HFFc6 (cell line): ENCODE measurements around the gene CRYGA. TPM values are rescaled to one million over a fixed set of nuclear protein-coding genes. Genes with fewer than 3 reads are reported as not detected.

Experiments
- DNase-seq: peaks from one replicate; pipeline ENCODE4 v3.0.0-alpha.2; 2018
- H3K27ac Mint-ChIP-seq: 2 replicates; pipeline ENCODE4 v1.8.0; 2020; ENCODE audit warnings: mild to moderate bottlenecking, mixed read lengths
- H3K27me3 Mint-ChIP-seq: 2 replicates; pipeline ENCODE4 v1.8.0; 2021; ENCODE audit warnings: mild to moderate bottlenecking, moderate library complexity, mixed read lengths; ENCODE audit not compliant: insufficient read depth
- H3K36me3 Mint-ChIP-seq: 2 replicates; pipeline ENCODE4 v1.8.0; 2021; ENCODE audit warnings: low read depth, mixed read lengths
- H3K4me1 Mint-ChIP-seq: 2 replicates; pipeline ENCODE4 v1.8.0; 2020; ENCODE audit warnings: low read depth, mixed read lengths
- H3K4me3 Mint-ChIP-seq: 2 replicates; pipeline ENCODE4 v1.8.0; 2020; ENCODE audit warnings: mild to moderate bottlenecking, moderate library complexity, mixed read lengths
- H3K9me3 Mint-ChIP-seq: 2 replicates; pipeline ENCODE4 v1.8.0; 2020; ENCODE audit warnings: mild to moderate bottlenecking, mixed read lengths
- CTCF ChIP-seq: fragments of 200-600 bp; sonication (generic); IDR thresholded peaks from 2 replicates; pipeline ENCODE4 v1.5.0; 2021; ENCODE audit warnings: antibody characterized with exemption, mild to moderate bottlenecking
- total RNA-seq, 6 experiments: library from RNA; stranded (reverse); fragmentation: NEBNext Ultra II Directional; extraction: Animal tissue kit (Norgen Biotek cat#: 25700); gene quantifications; 2 replicates in 1 of 6; 3 replicates in 5 of 6; pipeline ENCODE4 v1.2.3, GENCODE V29; 2021

CRYGA gene
- total RNA-seq, 6 experiments from 2014 or later, result not detected

- H3K27me3 Mint-ChIP-seq, result peaks cover 8% of the 10 kb centered on the region
- DNase-seq, result no peak
- no peak overlapping the region for H3K27ac Mint-ChIP-seq
- no peak for TF ChIP-seq CTCF
- no peaks in the 10 kb centered on the region for H3K4me1 Mint-ChIP-seq
- peaks cover 5% of the 10 kb centered on the region for H3K9me3 Mint-ChIP-seq
- H3K4me3 Mint-ChIP-seq, result no peak overlapping the region
- H3K36me3 Mint-ChIP-seq, result peaks cover 9% of the 10 kb centered on the region
Observed at GRCh38 chr2:208136716-208137094, 26.7 kb downstream of the CRYGA start.

GRCh38 chr2:208135794-208136715, 27.3 kb downstream of the CRYGA start:
- TF ChIP-seq CTCF, result no peak
- Mint-ChIP-seq H3K9me3 (peaks cover 5% of the 10 kb centered on the region), H3K27ac (no peak overlapping the region), H3K4me3 (no peak overlapping the region), H3K4me1 (no peaks in the 10 kb centered on the region), H3K36me3 (peaks cover 9% of the 10 kb centered on the region), H3K27me3 (peaks cover 8% of the 10 kb centered on the region)
- no peak for DNase-seq

- peaks cover 5% of the 10 kb centered on the region for H3K9me3 Mint-ChIP-seq
- DNase-seq, result no peak
- peaks cover 8% of the 10 kb centered on the region for H3K27me3 Mint-ChIP-seq
- no peak overlapping the region for H3K27ac Mint-ChIP-seq
- H3K4me1 Mint-ChIP-seq, result peaks cover 4% of the 10 kb centered on the region
- TF ChIP-seq CTCF, result no peak
- H3K36me3 Mint-ChIP-seq, result peaks cover 9% of the 10 kb centered on the region
- H3K4me3 Mint-ChIP-seq, result no peak overlapping the region
Observed at GRCh38 chr2:208134928-208135586, 28.3 kb downstream of the CRYGA start.

GRCh38 chr2:208130712-208131110, 32.7 kb downstream of the CRYGA start:
- H3K9me3 Mint-ChIP-seq, result no peaks in the 10 kb centered on the region
- H3K27me3 Mint-ChIP-seq, result peaks cover 4% of the 10 kb centered on the region
- no peak for TF ChIP-seq CTCF
- H3K4me3 Mint-ChIP-seq, result no peak overlapping the region
- H3K4me1 Mint-ChIP-seq, result peaks cover 9% of the 10 kb centered on the region
- no peak for DNase-seq
- no peak overlapping the region for H3K27ac Mint-ChIP-seq
- H3K36me3 Mint-ChIP-seq, result no peaks in the 10 kb centered on the region

- Mint-ChIP-seq H3K4me3 (no peak within 1 kb of the TSS), H3K27me3 (peaks cover 8% of the 10 kb centered on the region), H3K36me3 (no peaks in the 10 kb centered on the region), H3K4me1 (peaks cover 9% of the 10 kb centered on the region), H3K9me3 (no peaks in the 10 kb centered on the region), H3K27ac (no peak within 1 kb of the TSS)
- no peak for DNase-seq
- no peak for TF ChIP-seq CTCF
Observed at GRCh38 chr2:208129744-208130711, 33.4 kb downstream of the CRYGA start, which contains the start of gene CRYGC. Gene CRYGC (minus strand): TSS chr2:208129828. CDS start chr2:208129792, 36 bp downstream.
